22Rv1 (cell line): ENCODE results near the gene IRF2BPL.

Experiments
- H3K27ac ChIP-seq: fragments of 450-650 bp; 2 replicates; pipeline ENCODE4 v1.5.1; 2017
- ZFX ChIP-seq: fragments of 450-650 bp; IDR thresholded peaks from 2 replicates; pipeline ENCODE4 v1.6.1; 2017; ENCODE audit warnings: antibody characterized with exemption, borderline replicate concordance
- TF ChIP-seq, protein P1 (sequence below): fragments of 450-650 bp; IDR thresholded peaks from 2 replicates; pipeline ENCODE4 v1.5.1; 2017; ENCODE audit warnings: mild to moderate bottlenecking

Gene IRF2BPL

DNA sequence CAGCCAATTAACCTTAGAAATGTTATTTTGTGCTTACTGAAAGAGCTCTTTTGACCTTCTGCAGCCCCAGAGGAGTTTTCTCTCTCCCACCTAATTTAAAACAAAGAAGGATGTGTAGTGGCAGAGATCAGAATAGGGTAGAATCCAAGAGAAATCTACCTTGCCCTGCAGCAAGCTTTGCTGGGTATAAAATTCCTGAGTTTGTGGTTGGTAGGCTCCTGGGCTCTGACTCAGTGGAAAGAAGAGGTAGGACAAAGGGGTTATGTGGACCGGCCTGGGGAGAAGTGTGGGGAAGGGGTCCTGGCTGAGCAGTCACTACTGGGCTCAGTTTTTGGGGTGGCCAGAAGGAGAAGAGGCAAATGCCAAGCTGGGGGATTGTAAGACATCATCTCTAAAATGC, 46.8 kb downstream of the IRF2BPL start:
- TF ChIP-seq ZFX: no peak
- TF ChIP-seq, protein P1, sequence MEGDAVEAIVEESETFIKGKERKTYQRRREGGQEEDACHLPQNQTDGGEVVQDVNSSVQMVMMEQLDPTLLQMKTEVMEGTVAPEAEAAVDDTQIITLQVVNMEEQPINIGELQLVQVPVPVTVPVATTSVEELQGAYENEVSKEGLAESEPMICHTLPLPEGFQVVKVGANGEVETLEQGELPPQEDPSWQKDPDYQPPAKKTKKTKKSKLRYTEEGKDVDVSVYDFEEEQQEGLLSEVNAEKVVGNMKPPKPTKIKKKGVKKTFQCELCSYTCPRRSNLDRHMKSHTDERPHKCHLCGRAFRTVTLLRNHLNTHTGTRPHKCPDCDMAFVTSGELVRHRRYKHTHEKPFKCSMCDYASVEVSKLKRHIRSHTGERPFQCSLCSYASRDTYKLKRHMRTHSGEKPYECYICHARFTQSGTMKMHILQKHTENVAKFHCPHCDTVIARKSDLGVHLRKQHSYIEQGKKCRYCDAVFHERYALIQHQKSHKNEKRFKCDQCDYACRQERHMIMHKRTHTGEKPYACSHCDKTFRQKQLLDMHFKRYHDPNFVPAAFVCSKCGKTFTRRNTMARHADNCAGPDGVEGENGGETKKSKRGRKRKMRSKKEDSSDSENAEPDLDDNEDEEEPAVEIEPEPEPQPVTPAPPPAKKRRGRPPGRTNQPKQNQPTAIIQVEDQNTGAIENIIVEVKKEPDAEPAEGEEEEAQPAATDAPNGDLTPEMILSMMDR: no peak

GRCh38 chr14:76977793-76978720, 50.5 kb downstream of the IRF2BPL start:
- H3K27ac ChIP-seq: no peak overlapping the region
- TF ChIP-seq, protein P1: no peak
- no peak for TF ChIP-seq ZFX

More for the DNA sequence above, 46.8 kb downstream of the IRF2BPL start:
- H3K27ac ChIP-seq: no peak overlapping the region

- TF ChIP-seq, protein P1: no peak
- TF ChIP-seq ZFX: no peak
- H3K27ac ChIP-seq: no peak overlapping the region
Measured at GRCh38 chr14:76976240-76977005, 52.1 kb downstream of the IRF2BPL start.

GRCh38 chr14:76975812-76976211, 52.7 kb downstream of the IRF2BPL start:
- no peak for TF ChIP-seq ZFX
- TF ChIP-seq, protein P1: no peak
- no peak overlapping the region for H3K27ac ChIP-seq

DNA sequence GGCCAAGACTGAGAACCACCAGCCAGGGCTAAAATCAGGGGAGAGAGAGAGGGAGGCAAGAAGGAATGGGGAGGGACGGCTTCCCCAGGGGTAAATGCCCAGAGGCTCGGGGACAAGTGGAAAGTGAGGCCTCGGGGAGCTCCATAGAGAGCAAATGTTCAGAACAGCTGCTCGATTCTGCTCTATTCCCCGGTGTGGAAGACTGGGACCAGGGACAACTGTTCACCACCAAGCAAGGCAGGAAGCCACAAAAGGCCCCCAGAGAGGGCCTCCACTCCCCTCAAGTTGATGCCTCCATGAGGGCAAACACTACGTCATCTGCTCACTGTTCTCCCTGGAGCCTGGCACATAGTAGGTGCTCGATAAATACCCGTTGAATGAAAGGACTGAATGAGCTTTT, 53.5 kb downstream of the IRF2BPL start:
- TF ChIP-seq, protein P1: no peak
- no peak for TF ChIP-seq ZFX
- no peak overlapping the region for H3K27ac ChIP-seq
